ENCODE measurements around the gene MORN5.

MORN5 gene

DNA sequence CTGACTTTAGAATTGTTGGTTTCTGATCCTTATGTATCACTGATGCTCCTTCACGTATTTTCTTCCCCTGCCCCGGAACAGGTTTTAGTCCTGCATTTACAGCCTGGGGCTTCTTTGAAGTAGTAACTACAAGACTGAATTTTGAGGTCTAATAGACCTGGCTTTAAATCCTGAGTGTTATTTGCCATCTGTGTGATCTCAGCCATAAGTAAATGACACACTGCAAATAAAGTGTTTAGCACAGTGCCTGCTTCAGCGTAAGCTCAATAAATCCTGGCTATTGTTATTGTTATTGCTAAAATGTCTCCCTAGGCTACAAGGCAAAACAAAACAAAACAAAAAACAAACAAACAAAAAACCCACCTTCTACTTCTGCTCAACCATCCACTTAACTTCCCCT is 84.6 kb downstream of the MORN5 start:
- no peak for DNase-seq

DNA sequence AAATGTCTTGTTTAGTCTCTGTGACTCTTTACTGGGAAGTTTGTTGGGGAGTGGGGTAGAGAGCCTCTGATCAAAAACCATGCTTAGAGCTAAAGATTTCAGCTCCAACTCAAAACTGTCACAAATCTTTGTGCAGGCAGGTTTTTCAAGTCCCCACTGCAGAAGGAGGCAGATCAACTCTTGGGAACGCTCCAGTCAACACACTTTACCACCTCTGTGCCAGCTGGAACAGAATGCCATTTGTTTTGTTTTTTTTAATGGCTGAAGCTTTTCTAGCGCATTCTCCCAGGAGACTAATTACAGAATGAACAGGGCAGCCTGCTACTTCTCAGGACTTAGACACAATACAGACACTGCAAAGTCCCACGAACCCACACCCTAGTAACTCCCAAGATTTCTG is 87.0 kb downstream of the MORN5 start:
- DNase-seq: no peak

DNA sequence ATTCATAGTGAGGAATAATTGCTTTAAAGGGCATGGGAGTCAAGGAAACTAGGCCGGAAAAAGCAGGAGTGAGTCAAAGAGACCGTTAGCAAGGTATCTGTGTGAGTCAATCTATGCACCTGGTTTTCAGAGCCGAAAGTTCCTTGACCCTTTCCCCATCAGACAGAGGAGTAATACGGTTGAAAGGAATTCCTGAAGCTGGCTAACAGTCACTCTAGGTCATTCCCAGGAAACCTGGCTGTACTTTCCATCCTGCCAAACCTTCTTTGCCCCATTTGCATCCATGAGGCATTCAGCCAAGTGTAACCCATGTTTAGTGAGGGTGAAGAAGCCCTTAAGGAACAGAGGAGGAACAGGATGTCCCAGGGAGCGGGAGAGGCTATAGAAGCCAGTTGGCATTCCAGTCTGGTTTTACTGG is 88.7 kb downstream of the MORN5 start:
- DNase-seq: no peak
